Measurements from ENCODE around the gene HAND2. TPM values are rescaled to one million over a fixed set of nuclear protein-coding genes. Genes with fewer than 3 reads are reported as not detected.

Gene HAND2
- total RNA-seq, 6 experiments from 2014 or later = 2.1 to 11.2 (median 6.2) TPM

DNA sequence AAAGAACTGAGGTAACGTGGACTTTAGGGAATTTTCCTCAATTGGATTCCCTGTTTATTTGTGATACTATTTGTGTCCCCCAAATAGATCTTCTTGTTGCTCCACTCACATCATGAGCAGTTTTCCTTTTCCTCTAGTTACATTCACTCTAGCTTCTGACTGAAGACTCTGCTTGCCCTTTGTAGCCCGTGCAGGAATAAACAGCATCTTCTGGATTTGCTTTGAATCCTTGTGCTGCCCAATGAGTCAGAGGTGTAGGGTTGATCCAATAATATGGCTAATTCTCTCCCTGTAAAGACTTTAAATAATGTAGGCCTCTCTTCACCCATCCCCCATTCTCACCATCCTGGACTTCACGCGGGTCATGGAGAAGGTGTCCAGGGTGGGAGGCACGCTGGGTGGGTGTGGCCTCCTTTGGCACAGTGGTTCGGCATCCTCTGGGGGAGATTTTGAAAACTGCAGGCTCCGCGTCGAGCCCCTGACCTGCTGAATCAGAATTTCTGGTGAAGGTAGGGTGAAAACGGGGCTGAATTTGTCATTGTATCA lies 9.0 kb downstream of the HAND2 start:
- intact Hi-C loops (cut with DNase I) = no loop called here
- H3K4me1 ChIP-seq = peaks cover 0 to 14% (median 0%) of the 10 kb centered on the region in 4 donors
- H3K9me3 ChIP-seq = no peaks in the 10 kb centered on the region
- WGBS (ENCODE audit: insufficient coverage, low coverage, low lambda C conversion rate, missing lambda C conversion rate) = 15% methylated on average over 5 of the region's 10 CpGs
- no peak overlapping the region for H3K4me3 ChIP-seq
- ATAC-seq (no peak), DNase-seq (no peak)
- no peaks in the 10 kb centered on the region for H3K36me3 ChIP-seq
- peaks cover 16 to 50% of the 10 kb centered on the region in 2 donors for H3K27me3 ChIP-seq
- TF ChIP-seq POLR2A (IDR thresholded peaks at IDR 0.05) = no peak
- TF ChIP-seq, protein P1, sequence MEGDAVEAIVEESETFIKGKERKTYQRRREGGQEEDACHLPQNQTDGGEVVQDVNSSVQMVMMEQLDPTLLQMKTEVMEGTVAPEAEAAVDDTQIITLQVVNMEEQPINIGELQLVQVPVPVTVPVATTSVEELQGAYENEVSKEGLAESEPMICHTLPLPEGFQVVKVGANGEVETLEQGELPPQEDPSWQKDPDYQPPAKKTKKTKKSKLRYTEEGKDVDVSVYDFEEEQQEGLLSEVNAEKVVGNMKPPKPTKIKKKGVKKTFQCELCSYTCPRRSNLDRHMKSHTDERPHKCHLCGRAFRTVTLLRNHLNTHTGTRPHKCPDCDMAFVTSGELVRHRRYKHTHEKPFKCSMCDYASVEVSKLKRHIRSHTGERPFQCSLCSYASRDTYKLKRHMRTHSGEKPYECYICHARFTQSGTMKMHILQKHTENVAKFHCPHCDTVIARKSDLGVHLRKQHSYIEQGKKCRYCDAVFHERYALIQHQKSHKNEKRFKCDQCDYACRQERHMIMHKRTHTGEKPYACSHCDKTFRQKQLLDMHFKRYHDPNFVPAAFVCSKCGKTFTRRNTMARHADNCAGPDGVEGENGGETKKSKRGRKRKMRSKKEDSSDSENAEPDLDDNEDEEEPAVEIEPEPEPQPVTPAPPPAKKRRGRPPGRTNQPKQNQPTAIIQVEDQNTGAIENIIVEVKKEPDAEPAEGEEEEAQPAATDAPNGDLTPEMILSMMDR (IDR thresholded peaks at IDR 0.05) = no peak
- peak overlapping the region in 1 of 3 donors; percentile 37 for H3K27ac ChIP-seq

DNA sequence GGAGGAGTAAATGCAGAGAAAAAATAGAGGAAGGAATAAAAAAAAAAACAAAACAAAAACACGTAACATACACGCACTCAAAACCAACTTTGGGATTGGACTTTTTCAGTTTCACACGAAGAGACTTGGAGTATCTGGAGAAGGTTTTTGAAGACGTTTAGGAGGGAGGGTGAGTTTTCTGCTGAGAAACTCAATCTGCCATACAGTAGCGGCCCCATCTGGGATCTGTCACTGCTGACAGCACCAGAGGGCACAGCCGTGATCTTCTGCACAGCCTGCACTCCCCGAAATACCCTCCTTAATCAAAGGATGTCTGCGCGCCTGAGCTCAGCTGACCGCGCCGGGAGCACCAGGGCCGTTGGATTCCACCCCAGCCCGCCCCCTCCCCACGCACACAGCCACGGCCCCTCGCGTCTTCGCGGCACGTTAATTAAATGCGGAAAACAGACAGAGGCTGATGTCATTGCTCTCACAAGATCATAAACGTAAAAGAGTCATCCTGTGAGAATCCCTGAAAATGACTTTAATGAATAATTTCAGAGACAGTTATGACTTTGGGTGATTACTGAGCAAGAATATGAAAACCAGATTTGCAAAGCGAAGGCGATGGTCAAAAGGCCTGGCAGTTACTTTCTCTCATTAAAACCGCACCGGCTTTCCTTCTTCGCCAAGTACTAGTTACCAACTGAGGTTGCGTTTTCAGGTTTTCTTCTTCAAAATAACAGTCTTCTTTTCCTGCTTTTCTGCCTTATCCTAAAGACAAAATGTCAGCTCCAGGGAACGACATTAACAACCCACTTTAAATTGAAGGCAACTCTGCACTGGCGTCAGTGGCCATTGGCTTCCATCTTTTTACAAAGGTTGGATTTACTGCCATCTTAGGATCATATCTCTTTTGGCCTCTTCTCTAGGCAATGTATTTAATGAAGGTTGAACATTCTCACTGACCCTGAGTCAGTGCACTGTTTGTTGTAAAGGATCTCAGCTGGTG lies 10.6 kb downstream of the HAND2 start:
- H3K27ac ChIP-seq = peak overlapping the region; percentile 47 to 69 (median 63)

DNA sequence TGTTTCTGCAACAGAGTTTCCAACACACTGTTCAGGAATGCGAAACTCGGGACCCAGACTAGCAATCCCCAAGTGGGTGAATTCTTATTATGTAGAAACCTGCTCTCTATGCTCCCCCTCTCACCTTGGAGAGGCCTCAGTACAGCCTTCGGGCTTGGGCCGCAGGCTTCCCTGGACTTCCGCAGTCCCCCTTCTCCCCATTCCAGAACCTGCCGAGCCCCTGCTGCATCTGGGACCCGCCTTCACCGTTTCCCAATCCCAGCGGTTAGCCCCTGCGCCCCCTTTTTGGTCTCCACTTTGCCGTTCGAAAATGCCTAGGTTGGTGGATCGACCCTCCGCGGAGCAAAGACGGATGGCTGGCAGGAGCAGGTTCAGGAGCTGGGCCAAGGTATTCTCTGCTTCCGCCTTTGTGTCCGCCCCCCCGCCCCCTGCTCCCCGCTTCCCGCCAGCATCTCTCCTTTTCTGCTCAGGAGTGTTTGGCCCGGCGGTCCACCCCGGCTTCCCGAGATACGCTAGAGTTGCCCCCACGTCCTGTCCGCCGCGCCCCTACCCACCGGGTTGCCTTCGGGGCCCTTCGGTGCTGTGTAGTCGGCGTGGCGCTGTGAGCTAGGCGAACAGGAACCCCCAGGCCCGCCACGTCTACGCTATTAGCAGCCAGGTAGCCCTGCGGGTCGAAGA lies 11.5 kb downstream of the HAND2 start:
- intact Hi-C loops (cut with DNase I) = no loop called here
- Histone ChIP-seq H3K27ac (peak overlapping the region; percentile 47 to 69 (median 63)), H3K36me3 (no peaks in the 10 kb centered on the region), H3K9me3 (no peaks in the 10 kb centered on the region), H3K27me3 (peaks cover 16 to 38% of the 10 kb centered on the region in 2 donors), H3K4me3 (peak overlapping the region in 2 of 3 donors; percentile 14 to 22), H3K4me1 (peaks cover 0 to 14% (median 0%) of the 10 kb centered on the region in 4 donors)
- 3% methylated on average over 37 of the region's 42 CpGs for WGBS (ENCODE audit: insufficient coverage, low coverage, low lambda C conversion rate, missing lambda C conversion rate)
- ATAC-seq = no peak
- no peak for TF ChIP-seq POLR2A (IDR thresholded peaks at IDR 0.05)
- DNase-seq = no peak

More for the DNA sequence above, 10.6 kb downstream of the HAND2 start:
- Histone ChIP-seq H3K36me3 (no peaks in the 10 kb centered on the region), H3K27me3 (peaks cover 16 to 41% of the 10 kb centered on the region in 2 donors), H3K4me3 (peak overlapping the region in 1 of 3 donors; percentile 22), H3K4me1 (peaks cover 0 to 14% (median 0%) of the 10 kb centered on the region in 4 donors), H3K9me3 (no peaks in the 10 kb centered on the region)
- DNase-seq (no peak), ATAC-seq (peak in 2 of 4 donors; percentile 23 to 26)
- WGBS (ENCODE audit: insufficient coverage, low coverage, low lambda C conversion rate, missing lambda C conversion rate) = 9% methylated on average over 27 of the region's 31 CpGs
- no peak for TF ChIP-seq POLR2A (IDR thresholded peaks at IDR 0.05)
- TF ChIP-seq, protein P1 (IDR thresholded peaks at IDR 0.05) = no peak
- intact Hi-C loops (cut with DNase I) = no loop called here

DNA sequence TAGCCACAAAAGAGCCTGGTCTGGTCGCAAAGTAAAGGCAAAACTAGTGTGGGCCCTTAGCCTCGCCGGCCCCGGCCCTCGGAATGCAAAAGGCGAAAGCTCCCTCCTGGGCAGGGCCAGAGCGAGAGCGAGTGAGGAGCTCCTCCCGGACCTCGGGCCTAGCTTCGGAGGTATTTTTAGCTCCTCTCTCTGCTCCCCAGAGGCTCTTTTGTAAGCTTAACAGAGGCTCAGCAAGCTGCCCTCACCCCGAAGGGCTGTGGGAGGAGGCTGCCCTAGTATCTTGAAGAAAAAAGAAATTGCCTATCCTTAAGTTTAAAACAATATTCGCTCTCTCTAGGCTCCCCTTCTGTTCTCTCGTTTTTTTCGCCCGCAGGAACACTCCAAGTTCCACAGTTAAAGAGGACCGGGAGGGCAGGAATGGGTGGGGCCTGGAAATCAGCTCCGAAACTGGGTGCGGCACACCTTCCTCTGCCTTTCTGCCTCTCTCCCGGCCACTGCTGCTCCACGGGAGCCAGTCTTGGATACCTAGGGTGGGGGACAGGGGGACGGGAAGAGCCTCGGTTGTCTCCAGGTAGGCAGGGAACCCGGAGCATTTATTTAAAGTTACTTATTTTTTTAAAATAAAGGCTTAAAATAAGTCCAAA lies 12.1 kb downstream of the HAND2 start:
- H3K9me3 ChIP-seq = no peaks in the 10 kb centered on the region
- WGBS (ENCODE audit: insufficient coverage, low coverage, low lambda C conversion rate, missing lambda C conversion rate) = 7% methylated on average over 17 of the region's 24 CpGs
- peak overlapping the region in 2 of 3 donors; percentile 14 to 22 for H3K4me3 ChIP-seq
- H3K4me1 ChIP-seq = peaks cover 0 to 14% (median 0%) of the 10 kb centered on the region in 4 donors
- peaks cover 12 to 33% of the 10 kb centered on the region in 2 donors for H3K27me3 ChIP-seq
- ATAC-seq = no peak
- TF ChIP-seq, protein P1 (IDR thresholded peaks at IDR 0.05) = no peak
- TF ChIP-seq POLR2A (IDR thresholded peaks at IDR 0.05) = no peak
- H3K36me3 ChIP-seq = no peaks in the 10 kb centered on the region
- DNase-seq = no peak
- peak overlapping the region; percentile 47 to 69 (median 63) for H3K27ac ChIP-seq
- intact Hi-C loops (cut with DNase I) = no loop called here
